NCI-H510A treated with DMSO at 0.1 percent for 48 hours (cell line): ENCODE measurements around the gene PFN2.

Experiments used
- DNase-seq: peaks from one replicate; lab custom pipeline; 2025; lab: John Stamatoyannopoulos, UW

The PFN2 gene

DNA sequence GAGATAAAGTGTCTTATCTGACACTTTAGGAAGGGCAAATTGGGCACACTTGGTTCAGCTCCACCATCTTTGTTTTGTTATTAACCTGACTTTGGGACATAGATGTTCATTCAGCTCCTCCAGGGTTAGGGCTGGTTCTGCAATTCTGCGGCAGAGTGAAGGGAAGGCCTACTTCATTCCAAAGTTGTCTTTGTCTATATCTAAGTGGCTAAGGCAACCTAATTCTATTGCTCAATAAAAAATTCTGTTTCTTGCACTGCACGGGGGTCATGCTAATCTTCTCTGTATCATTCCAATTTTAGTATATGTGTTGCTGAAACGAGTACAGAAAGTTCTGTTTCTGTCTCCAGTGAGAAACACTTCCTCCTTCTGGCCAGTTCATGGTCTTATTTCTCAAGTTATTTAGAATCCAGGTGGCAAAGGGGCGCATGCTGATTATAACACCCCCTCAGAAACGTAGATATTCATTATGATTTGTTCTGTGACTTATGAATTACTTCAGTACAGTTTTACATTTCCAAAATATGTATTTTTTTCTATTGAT, 53.5 kb downstream of the PFN2 start:
- DNase-seq, result no peak
